ENCODE results near the gene PHLPP1.

PHLPP1 gene

GRCh38 chr18:63000839-63001238 lies 285.5 kb downstream of the PHLPP1 start:
- no peak for DNase-seq (ENCODE audit: low spot score)
- in situ Hi-C loops (cut with MboI; ENCODE audit: low sequenced_read_pairs, unreplicated experiment) = no loop called here
- TF ChIP-seq CTCF (IDR thresholded peaks at IDR 0.05; ENCODE audit: borderline replicate concordance, control extremely low read depth, extremely low read depth, insufficient read depth, missing control alignments) = no peak

- no peak for TF ChIP-seq CTCF (IDR thresholded peaks at IDR 0.05; ENCODE audit: borderline replicate concordance, control extremely low read depth, extremely low read depth, insufficient read depth, missing control alignments)
- in situ Hi-C loops (cut with MboI; ENCODE audit: low sequenced_read_pairs, unreplicated experiment) = no loop called here
- DNase-seq (ENCODE audit: low spot score) = no peak
Observed at GRCh38 chr18:63001861-63002260, 286.5 kb downstream of the PHLPP1 start.

GRCh38 chr18:63002305-63002704 lies 287.0 kb downstream of the PHLPP1 start:
- in situ Hi-C loops (cut with MboI; ENCODE audit: low sequenced_read_pairs, unreplicated experiment) = no loop called here
- no peak for TF ChIP-seq CTCF (IDR thresholded peaks at IDR 0.05; ENCODE audit: borderline replicate concordance, control extremely low read depth, extremely low read depth, insufficient read depth, missing control alignments)
- DNase-seq (ENCODE audit: low spot score) = no peak

DNA sequence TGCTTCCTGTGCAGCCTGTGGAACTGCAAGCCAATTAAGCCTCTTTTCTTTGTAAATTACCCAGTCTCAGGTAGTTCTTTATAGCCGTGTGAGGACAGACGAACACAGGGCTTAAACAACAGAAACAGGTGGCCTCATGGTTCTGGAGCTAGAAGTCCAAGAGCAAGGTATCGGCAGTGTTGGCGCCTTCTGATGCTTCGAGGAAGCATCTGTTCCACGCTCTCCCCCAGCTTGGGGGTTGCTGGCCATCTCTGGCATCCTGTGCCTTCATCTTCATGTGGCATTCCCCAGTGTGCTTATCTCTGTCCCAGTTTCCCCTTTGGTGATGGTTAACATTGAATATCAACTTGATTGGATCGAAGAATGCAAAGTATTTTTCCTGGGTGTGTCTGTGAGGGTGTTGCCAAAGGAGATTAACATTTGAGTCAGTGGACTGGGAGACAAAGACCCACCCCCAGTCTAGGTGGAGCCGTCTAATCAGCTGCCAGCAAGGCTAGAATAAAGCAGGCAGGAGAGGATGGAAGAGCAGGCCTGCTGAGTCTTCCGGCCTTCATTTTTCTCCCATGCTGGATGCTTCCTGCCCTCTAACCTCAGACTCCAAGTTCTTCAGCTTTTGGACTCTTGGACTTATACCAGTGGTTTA lies 287.6 kb downstream of the PHLPP1 start:
- TF ChIP-seq CTCF (IDR thresholded peaks at IDR 0.05; ENCODE audit: borderline replicate concordance, control extremely low read depth, extremely low read depth, insufficient read depth, missing control alignments) = no peak
- no peak for DNase-seq (ENCODE audit: low spot score)
- in situ Hi-C loops (cut with MboI; ENCODE audit: low sequenced_read_pairs, unreplicated experiment) = no loop called here

- in situ Hi-C loops (cut with MboI; ENCODE audit: low sequenced_read_pairs, unreplicated experiment) = no loop called here
- TF ChIP-seq CTCF (IDR thresholded peaks at IDR 0.05; ENCODE audit: borderline replicate concordance, control extremely low read depth, extremely low read depth, insufficient read depth, missing control alignments) = no peak
- DNase-seq (ENCODE audit: low spot score) = no peak
Observed at GRCh38 chr18:63003899-63004298, 288.6 kb downstream of the PHLPP1 start.

DNA sequence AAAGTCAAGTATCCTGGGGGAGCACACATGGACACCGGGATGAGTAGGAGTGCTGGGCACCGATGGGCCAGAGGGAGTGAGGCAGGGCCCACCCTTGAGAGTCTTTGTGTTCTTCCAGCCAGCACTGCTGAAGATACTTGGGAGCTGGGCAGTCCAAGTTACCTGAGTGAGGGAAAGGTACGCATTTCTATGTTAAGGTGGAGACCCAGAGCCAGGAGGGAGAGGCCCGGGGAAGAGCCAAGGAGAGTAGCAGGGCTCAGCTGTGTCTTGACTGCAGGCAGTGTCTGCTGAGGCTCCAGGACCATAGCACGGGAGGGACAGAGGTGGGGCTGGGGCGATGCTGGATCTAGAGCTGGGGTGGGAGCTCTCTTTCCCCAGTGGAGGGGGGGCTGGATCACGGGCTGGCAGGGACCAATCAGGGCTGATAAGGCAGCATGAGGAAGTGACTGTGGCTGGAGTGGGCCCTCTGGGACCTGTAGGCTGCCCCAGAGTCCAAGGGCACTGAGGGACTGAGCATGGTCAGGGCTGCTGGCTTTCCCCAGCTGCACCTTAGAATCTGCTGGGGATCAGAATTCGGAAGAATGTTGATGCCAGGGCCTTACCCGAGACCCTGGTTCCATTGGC lies 289.2 kb downstream of the PHLPP1 start:
- DNase-seq (ENCODE audit: low spot score) = peak; percentile 20
- in situ Hi-C loops (cut with MboI; ENCODE audit: low sequenced_read_pairs, unreplicated experiment) = no loop called here
- no peak for TF ChIP-seq CTCF (IDR thresholded peaks at IDR 0.05; ENCODE audit: borderline replicate concordance, control extremely low read depth, extremely low read depth, insufficient read depth, missing control alignments)

Measured in GM13976 (cell line).